SKM-1 treated with dmso at 0.1 percent for 144 hours (cell line): ENCODE data around the gene PTPRN2.

Experiments used
- DNase-seq: peaks from one replicate; lab custom pipeline; 2025; ENCODE audit not compliant: unreplicated experiment; lab: John Stamatoyannopoulos, UW

The PTPRN2 gene

DNA sequence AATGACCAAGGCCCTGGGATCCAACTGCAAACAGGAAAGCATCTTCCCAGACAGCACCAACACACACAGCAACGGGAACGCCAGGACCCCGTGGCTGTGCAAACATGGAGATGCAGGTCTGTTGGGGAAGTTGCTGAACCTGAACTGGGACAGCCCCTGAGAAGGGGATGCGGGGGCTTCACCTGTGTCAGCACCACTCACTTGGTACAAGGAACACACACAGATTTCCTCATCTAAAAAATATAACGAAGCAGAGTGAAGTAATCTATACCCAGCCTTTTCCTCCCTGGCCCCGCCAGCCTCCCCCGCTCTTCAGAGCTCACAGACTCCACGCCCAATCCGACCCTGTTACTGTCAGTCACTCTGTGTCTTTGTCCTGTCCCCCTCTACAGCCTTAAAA is 93.0 kb downstream of the PTPRN2 start:
- DNase-seq, result no peak

DNA sequence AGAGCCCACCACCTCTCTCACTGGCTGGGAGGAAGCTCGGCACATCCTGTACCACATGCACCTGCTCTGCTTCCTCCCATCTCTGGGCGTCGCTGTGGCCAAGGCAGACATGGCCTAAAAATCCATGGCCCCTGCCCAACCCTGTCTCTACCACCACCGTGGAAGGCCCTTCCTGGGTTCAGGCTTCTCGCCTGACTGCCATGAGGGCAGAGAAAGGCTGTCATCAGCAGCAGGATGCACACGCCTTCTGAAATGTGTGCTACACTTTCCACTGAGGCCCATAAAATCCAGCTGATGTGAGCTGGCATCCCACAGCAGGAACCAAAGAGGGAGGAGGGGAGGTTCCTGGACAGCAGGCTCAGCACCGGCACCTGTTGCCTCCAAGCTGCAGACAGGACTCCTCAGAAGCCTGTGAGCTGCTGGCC is 93.4 kb downstream of the PTPRN2 start:
- DNase-seq, result no peak

DNA sequence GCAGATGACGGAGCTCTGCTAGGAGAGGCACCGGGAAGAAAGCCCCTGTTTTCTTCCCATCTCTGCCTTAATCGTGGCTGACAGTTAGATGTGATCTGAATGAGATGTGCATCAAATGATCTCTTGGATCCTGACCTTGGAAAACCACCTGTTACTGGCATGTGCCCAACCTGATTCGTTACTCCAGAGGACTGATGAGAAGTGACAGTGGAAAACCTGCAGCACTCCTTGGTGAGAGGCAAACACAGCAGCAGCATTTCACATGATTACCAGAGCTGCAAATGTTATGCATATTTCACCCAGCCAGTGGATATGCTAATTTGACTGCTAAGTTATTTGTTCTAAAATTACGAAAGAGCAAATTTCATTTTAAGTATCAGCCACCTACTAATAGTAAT is 95.3 kb downstream of the PTPRN2 start:
- no peak for DNase-seq

DNA sequence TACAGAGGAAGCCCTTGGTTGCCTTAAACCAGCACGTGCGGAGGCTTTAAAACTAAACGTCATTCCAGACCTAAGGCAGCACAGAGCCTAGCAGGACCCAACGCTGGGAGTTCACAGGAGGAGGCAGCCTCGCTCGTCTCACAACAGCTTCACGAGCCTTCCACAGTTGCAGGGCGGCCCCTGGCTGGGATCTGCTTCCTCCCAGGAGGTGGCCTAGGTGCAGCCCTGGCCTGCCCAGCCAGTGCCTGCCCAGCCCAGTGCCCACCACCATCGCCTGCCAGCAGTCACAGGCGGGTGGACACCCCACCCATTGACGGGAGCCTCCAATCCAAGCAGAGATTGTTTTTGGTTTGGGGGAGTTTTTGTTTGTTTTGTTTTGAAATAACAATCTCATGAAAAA is 96.5 kb downstream of the PTPRN2 start:
- no peak for DNase-seq

DNA sequence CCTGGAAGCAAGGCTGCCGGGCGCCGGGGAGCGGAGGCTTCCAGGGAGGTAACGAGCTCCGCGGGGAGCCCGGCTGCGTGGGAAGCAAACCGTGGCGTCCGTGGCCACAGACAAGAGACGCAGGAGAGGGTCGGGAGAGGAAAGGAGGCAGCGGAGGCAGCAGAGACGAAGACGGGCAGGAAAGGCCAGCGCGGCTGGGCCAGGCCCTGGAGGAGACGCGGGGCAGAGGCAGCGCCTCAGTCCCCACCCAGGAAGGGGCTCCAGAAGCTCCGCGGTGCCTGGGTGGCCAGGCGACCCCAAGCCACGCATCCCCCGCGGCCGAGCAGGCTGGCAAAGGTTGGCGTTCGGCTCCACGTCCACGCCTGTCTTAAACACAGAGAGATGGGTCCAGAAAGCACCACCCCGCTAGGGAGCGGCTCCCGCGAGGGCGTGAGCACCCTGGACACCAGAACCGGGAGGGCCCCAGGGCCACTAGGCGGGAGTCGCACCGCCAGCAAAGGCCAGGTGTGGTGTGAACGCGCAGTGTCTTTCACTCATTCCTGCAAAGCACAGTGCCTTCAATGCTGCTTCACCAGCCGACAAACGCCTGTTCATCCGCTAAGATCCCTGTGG is 97.3 kb downstream of the PTPRN2 start:
- DNase-seq, result no peak

DNA sequence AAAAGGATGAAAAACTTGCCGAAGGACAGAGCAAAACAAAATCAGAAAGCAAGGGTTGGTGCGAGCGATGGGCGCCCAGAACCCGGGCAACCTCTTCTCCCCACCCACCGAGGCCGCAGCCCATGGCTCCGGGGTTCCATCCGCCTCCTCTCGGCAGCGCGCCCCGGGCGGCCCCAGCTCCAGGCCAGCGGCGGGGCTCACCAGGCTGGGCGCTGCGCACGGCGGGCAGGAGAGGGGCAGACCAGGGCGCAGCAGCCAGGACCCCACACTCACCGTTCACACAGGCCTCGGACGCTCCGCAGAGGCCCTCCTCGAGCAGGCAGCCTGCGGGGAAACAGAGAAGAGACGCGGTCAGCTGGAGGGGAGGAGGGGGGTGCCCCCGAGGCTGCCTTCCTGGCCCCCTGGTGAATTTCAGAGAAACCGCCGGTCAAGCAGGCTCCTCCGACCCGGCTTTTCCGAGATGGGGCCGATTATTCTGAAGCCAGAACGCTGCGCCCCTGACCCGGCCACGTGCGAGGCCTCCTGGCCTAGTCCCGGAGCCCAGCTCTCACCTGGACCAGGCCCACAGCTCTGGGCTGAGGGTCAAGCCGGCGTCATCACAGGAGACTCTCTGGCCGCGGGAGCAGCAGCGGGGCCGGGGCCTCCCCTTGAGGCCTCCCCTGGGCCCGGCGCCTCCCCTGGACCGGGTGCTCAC is 98.0 kb downstream of the PTPRN2 start:
- no peak for DNase-seq

DNA sequence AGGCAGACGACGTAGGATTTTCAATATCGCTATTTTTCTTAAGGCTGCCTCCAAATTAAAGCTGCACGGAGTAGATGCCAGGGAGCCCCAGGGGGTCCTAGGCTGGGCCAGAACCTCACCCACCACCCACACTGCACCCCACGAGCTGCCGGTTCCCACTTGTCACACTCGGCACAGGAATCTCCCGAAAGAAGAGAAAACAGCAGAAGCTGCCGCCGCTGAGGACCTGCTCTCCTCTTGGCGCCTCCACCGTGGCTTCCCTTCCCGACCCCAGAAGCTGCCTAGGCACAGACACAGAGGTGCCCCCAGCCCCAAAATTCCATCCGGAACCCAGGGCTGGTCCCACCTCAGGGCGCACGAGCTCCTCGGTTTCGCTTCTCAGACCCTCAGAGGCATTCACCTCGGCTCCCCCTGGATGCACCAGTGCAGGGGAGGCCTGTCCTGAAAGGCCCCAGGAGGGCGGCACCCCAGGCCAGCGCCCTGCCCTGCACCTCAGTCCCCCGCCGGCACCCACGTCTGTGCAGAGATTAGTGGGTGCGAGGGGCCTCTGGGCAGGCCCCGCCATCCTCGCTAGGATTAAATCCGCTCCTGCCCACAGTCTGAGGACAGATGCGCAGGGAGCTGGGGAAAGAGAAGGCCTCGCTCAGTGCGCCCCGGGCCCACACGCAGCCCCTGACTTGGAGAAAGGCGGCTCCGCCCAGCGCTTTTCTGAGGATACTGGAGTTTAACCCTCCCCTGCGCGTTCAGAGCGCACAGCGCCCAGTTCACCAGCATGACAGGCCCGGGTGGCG is 99.2 kb downstream of the PTPRN2 start:
- DNase-seq, result no peak

DNA sequence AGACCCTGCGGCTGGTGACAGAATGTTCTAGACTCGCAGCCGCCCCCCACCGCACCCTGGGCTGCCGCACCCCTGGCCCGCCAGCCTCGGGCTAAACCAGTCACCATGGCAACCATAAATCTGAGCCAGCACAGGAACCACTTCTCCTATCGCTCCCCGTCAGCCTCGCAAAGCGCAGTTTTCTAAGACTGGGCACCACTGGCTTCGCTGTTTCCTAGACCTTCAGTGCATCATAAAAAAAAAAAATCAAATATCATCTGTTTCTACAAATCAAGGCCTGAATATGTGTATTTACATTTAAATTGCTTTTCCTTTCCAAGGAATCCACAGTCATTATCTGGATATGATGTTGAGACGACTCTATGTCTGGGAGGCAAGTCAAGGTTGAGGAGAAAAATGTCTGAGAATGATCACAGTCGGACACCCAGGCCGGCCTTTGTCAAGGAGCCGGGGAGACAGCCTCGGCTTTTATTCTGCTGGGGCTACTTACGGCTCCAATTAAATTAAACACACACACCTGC is 99.9 kb downstream of the PTPRN2 start:
- no peak for DNase-seq

DNA sequence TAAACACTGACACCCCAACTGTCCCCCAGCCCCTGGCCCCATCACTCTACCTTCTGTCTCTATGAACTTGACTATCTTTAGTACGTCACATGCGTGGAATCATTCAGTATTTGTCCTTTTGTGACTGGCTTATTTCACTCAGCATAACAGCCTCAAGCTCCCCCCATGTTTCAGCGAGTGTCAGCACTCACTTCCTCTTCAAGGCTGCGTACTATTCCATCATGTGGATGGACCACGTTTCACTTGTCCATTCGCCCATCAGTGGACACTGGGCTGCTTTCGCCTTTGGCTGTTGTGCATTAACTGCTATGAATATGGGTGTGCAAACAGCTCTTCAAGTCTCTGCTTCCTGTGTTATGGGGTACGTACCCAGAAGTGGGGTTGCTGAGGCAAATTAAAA is 100.7 kb downstream of the PTPRN2 start:
- DNase-seq, result no peak

DNA sequence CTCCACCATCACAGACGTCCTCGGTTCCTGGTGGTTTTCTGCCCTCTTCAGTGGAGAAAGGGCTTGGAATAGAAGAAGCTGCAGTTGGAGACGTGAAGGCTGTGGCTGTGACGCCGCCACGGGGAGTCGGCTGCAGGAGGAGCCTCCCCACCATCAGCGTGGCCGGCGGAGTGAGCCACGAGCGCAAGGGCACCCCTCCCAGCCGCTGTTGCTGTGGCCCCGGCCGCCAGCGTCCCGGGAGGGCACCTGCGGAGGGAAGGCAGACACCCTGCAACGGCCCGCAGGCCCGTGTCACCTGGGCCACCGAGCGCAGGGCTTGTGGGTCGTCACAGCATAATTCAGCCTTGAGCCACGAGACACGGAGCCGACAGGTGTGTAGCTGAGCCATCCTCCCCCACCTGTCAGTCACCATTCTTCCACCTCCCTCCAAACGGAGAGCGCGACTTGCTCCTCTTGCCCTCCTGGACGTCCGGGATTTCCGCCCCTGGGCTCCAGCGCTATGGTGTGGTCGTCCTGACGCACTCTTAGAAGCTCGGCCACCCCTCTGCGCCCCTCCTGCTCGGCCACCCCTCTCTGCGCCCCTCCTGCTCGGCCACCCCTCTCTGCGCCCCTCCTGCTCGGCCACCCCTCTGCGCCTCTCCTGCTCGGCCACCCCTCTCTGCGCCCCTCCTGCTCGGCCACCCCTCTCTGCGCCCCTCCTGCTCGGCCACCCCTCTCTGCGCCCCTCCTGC is 102.7 kb downstream of the PTPRN2 start:
- no peak for DNase-seq

DNA sequence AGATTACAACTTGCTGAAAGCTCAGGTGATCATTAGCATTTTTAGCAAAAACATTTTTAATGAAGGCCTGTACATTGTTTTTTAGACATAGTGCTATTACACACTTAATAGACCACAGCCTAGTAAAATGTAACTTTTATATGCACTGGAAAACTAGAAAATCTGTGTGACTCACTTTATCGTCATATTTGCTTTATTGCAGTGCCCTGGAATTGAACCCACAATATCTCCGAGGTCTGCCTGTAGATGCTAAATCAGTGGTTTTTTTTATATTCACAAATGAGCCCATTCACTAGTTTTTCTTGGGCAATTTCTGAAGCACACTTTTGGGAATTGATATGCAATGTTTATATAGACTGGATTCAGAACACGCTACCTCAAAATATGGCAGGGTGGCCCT is 105.1 kb downstream of the PTPRN2 start:
- DNase-seq, result no peak

DNA sequence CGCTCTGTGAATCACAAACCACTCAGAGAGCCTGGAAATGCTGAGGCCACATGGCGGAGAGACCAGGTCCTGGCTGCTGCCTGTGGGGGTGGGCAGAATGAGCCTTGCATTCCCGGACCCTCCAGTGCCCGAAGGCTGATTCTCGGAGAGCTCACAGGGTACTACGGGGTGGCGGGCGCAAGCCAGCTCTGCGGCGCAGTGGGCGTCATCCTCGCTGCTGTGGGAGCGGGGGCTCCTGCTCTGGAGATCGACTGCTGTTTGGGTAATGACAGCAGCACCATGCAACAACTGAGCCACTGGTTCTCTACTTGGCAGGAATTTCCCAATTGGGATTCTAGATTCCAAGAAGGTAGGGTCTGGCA is 108.0 kb downstream of the PTPRN2 start:
- DNase-seq, result no peak

DNA sequence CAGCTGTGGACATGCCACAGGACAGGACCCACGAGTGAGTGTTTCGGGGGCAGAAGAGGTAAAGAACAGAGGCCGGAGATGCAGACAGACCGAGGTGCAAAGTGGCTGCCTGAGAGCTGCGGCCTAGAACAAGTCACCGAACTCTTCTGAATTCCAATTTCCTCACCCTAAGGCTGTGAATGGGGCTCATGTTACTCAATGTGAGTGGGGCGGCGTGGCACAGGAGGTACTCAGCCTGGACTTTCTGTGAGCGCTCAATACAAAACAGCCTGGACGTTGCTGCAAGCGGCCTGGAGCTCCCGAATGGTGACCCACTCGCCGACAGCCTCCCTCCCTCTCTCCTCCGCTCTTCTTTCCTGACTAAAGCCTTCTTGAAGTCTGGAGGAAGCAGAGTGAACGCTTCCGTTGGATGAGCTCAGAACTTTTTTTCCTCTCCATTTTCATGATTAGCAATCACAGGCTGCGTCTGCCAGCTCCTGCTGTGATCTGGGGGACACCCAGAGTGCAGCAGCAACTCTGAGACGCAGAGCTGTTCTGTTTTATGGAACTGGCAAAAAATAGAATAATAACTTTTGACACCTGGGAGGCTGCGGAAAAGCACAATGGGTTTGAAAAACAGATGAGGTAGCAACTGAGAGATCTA is 108.5 kb downstream of the PTPRN2 start:
- DNase-seq, result no peak

DNA sequence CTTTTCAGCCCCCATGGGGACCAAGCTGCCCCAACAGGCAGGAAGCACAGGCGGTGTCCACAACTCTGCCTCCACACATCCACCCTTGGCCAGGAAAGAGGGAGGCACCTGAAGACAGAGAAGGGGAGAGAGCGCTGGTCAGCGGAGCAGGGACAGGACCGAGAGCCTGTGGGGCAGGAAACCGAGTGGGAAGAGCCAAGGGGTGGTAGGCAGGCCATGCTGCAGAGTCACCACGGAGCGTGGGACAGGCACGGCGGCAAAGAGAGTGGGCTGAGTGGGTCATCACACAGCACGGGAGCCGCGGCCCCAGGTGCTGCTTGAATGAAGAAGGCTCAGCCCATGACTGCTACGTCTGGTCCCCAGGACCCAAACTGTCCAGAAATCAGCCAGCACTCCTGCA is 109.8 kb downstream of the PTPRN2 start:
- DNase-seq, result no peak

DNA sequence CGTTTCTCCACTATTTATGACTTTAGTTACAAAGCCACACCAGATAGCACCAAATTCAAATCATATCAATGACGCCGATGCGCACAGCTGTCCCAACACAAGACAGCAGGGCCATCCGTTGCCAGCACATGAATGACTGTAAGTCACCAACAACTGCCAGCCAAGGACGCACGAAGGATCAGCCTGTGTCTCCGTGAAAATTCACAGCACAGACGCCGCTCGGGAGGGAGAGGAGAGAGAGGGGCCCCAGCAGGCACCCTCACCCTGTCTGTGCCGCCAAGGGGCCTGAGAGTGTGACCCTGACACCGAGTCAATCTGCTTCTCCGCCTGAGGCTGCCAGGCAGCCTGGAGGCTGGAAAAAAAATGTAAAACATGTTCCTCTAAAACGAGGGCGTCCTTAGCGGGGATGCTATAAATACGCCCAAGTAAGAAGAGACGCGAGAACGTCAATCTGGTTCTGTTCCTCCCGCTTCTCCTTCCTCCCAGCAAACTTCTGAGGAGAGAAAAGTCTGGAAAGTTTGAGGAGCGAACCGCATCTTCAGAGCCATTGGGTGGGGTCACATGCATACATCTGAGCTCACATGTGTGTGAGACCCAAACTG is 111.2 kb downstream of the PTPRN2 start:
- no peak for DNase-seq

DNA sequence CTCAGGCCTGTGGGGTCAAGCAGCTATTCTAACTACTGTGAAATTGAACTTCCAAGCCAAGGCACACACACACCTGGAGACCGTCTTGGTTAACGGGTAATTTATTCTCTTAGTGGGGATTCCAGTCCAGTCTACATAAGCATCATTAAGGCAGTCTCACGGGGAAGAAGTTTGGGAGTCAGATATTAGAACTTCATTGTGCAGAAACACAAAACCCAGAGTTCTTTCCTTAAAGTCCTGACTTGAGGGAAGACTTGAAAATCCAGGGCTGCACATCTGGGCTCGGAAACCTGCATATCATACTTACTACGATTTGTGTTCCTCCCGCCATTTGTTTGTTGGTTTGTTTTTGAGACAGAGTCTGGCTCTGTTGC is 112.0 kb downstream of the PTPRN2 start:
- no peak for DNase-seq

DNA sequence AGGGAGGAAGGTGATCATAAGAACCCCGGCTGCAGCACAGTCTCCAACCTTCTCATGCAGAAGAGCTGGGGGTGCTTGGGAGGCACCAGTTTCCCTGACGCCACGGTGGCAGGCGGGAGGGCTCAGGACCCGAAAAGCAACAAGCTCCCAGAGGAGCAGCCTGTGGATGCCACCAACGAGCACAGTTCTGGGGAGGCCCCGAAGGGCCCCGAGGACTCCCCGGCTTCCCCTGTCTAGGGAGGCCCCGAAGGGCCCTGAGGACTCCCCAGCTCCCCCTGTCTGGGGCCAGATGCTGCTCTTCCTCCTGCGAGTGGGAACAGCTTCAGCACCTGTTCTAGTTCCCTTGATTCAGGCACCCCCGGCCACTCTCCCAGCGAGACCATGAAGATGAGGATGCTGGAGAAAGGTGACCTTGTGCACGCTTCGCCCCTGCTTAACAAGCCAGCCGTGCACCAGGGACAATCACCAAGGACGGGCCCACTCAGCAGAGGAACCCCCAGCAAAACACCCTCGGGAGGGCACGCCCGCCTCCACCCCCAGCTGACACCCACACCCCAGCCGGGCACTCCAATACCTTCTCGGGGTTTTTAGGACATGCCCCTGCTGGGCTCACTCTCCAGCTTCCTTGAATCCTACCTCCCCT is 112.5 kb downstream of the PTPRN2 start:
- no peak for DNase-seq

DNA sequence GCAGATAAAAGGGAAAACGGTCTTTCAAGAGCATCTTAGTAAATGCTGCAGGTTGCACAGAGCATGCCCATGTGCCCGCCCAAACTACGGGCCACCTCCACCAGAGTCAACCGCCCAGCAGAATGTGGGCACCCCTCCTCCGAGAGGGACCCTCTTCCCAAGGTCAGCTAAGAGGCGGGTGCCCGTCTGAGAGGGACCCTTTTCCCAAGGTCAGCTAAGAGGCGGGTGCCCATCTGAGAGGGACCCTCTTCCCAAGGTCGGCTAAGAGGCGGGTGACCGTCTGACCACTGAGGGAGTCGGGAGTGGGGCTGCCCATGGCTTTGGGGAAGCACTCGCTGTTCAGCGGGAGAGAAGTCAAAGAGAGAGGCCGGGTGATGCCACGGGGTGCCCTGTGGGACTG is 113.1 kb downstream of the PTPRN2 start:
- no peak for DNase-seq

DNA sequence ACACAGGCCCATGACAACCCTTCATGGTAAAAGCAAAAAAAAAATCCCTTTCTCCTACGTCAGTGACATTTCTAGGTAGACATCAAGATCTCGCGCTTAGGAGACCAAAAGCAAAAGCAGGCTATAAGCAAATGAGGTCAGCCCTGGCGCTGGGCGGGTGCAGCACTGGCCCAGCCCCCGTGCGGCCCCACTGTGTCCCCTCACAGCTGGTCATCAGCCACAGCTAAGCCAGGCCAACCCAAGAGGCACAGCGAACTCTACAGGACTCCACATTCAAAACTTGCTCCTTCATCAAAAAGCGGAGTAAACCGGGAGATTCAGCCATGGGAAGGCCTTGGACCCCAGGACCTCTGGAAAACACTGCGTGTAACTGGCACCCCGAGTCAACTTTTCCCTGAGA is 113.7 kb downstream of the PTPRN2 start:
- DNase-seq, result no peak

DNA sequence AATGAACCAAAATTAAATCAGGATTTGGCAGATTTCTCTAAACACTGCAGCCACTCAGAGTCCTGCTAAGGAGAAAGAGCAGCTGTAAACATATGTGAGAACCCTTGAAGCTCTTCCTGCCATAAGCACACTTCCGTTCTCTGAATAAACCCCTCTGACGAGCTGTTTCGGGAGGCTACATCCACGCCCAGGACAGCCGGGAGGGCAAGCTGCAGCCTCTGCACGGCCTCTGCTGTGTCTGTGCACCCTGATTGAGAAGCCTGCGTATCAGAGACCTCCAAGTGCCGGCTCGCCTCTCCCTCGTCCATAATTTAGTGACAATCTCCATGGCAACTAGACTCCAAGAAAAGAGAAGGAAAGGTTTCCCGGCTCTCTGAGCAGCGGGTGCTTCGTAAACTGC is 114.4 kb downstream of the PTPRN2 start:
- DNase-seq, result no peak
